ENCODE data around the gene CERS6. TPM values are rescaled to one million over a fixed set of nuclear protein-coding genes. Genes with fewer than 3 reads are reported as not detected.
A peak's percentile ranks its signal among the peaks of the same experiment; 100 is the strongest.

Gene CERS6
- total and polyA plus RNA-seq, 2 of the 8 experiments (the other 6 are each of a cell fraction or from before 2014, with no cell fraction given) = 6.8 to 28.2 TPM

DNA sequence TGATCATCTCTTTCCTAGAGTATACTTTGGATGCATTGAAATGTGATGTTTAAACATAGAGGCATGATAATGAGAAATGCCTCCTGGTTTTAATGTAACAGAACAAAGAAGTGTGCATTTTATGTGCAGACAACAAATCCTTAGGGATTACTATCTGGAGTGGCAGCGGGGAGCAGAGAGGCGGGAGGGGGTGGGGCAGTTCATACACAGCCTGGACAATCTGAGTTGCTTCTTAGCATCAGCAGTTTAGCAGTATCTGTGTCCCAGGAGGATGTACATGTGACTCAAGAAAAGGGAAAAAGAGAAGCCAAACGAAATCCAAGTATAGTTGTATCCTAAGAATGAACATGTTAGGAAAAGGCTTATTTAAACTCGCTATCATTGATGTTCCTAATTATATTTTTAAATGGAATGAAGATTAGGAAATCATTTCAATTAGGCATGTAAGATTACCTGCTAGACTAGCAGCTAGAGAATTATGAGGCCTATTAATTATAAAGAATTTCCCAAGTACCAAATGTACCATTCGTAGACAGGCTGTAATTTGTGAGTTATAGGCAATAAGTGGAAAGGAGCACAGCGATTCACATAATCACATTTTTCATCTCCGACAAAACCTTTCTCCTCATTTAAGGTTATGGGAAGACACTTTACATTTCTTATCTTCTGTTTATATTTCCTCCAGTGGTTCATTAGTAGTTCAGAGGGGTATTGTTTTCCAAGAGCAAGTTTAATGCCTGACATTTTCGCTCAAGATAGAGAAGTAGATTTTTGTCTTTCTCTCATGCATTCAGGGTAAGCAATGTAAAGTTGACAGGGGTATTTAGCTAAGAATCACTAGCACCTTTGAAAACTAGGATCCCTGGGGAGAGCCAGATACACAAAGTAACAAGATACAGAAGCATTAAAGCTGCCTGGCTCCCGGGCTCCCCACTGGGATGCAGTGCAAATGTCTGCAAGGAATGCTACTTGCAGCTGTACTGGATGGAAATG, 205.1 kb downstream of the CERS6 start:
- H3K4me2 ChIP-seq (ENCODE audit: insufficient read depth in 1 of 2, low read depth in 2 of 2, low read length in 2 of 2) = peak overlapping the region in 1 of 2 experiments; percentile 7; a peak in 1 of 4 replicates
- H4K91ac ChIP-seq (replicated peaks; ENCODE audit: insufficient read length, low read length) = no peak overlapping the region
- CTCF ChIA-PET (ENCODE audit: partially characterized antibody) = interaction anchor here (1.1 to 1.2 kb wide), 2 partner anchors 69 to 110 kb away, joined by 3 read pairs; no protein-coding TSS in a partner anchor
- no peaks in the 10 kb centered on the region for H3K79me2 ChIP-seq (ENCODE audit: control insufficient read depth in 1 of 2, insufficient read depth in 2 of 2, low read length in 2 of 2)
- no peak overlapping the region for H2AK5ac ChIP-seq (ENCODE audit: low read depth, low read length)
- H4K5ac ChIP-seq (ENCODE audit: insufficient read length, low read depth, low read length) = no peak overlapping the region
- POLR2A ChIA-PET (ENCODE audit: partially characterized antibody) = no interaction called here
- no peak overlapping the region for H3K14ac ChIP-seq (ENCODE audit: insufficient read length)
- no peak overlapping the region for H3K9ac ChIP-seq (replicated peaks in 1 of 4; ENCODE audit: extremely low read depth in 1 of 4, low read depth in 3 of 4, low read length in 3 of 4)
- no peak overlapping the region for H3K23ac ChIP-seq (ENCODE audit: insufficient read length)
- FAIRE-seq (no peak), DNase-seq (ENCODE audit: low read depth in 1 of 2, low spot score in 2 of 2) (peak in 1 of 2 experiments; percentile 33)
- H4K8ac ChIP-seq (ENCODE audit: extremely low read depth, insufficient read depth, low read length) = no peak overlapping the region
- no peak overlapping the region for H3K56ac ChIP-seq (replicated peaks; ENCODE audit: insufficient read length, low read depth, low read length)
- H3K4ac ChIP-seq (replicated peaks; ENCODE audit: insufficient read length, low read depth, low read length) = no peak overlapping the region
- H3K79me1 ChIP-seq (ENCODE audit: low read depth, low read length) = peaks cover 2% of the 10 kb centered on the region; the same call in 1 of the 2 replicates
- H3K27ac ChIP-seq (ENCODE audit: low read depth, low read length) = no peak overlapping the region
- H3K27me3 ChIP-seq (replicated peaks in 1 of 4; ENCODE audit: control insufficient read depth in 3 of 4, extremely low read depth in 1 of 4, insufficient read depth in 3 of 4, low read length in 3 of 4) = no peaks in the 10 kb centered on the region
- H3K4me1 ChIP-seq (replicated peaks in 1 of 4; ENCODE audit: control insufficient read depth in 3 of 4, insufficient read depth in 4 of 4, low read length in 3 of 4) = peaks cover 0 to 8% (median 5%) of the 10 kb centered on the region in 4 experiments; a peak in 4 of 7 replicates
- no peaks in the 10 kb centered on the region for H3K9me3 ChIP-seq (ENCODE audit: insufficient read depth in 2 of 2, low read depth in 1 of 2, low read length in 1 of 2)
- no peak overlapping the region for H2BK15ac ChIP-seq (ENCODE audit: low read length)
- no peak overlapping the region for H2AFZ ChIP-seq (ENCODE audit: low read length)
- H3K36me3 ChIP-seq (ENCODE audit: control insufficient read depth in 2 of 4, insufficient read depth in 4 of 4, low read length in 3 of 4) = no peaks in the 10 kb centered on the region
- 51% methylated on average over 9 of the region's 9 CpGs; no CpG with 5 or more reads in 1 of the 2 experiments for WGBS, 2 experiments (ENCODE audit: extremely low coverage in 1 of 2, insufficient coverage in 1 of 2, insufficient read length in 1 of 2, insufficient replicate concordance in 2 of 2, low coverage in 1 of 2, low lambda C conversion rate in 2 of 2, missing lambda C conversion rate in 1 of 2)
- no peak overlapping the region for H3K18ac ChIP-seq (ENCODE audit: extremely low read depth, low read length)
- no peak for TF ChIP-seq FOSL1 (IDR thresholded peaks at IDR 0.05; ENCODE audit: insufficient read depth, low read depth, low read length)
- TF ChIP-seq TEAD4 (IDR thresholded peaks at IDR 0.05; ENCODE audit: low read depth, low read length) = peak; percentile 52; the same call in 1 of the 2 replicates
- TF ChIP-seq CBX5 (IDR thresholded peaks at IDR 0.05; ENCODE audit: low read depth, low read length) = no peak
- TF ChIP-seq CREB1 (IDR thresholded peaks at IDR 0.05) = no peak
- no peak for TF ChIP-seq RBBP5 (IDR thresholded peaks at IDR 0.05; ENCODE audit: borderline replicate concordance, low read depth, low read length)
- TF ChIP-seq, protein P1, sequence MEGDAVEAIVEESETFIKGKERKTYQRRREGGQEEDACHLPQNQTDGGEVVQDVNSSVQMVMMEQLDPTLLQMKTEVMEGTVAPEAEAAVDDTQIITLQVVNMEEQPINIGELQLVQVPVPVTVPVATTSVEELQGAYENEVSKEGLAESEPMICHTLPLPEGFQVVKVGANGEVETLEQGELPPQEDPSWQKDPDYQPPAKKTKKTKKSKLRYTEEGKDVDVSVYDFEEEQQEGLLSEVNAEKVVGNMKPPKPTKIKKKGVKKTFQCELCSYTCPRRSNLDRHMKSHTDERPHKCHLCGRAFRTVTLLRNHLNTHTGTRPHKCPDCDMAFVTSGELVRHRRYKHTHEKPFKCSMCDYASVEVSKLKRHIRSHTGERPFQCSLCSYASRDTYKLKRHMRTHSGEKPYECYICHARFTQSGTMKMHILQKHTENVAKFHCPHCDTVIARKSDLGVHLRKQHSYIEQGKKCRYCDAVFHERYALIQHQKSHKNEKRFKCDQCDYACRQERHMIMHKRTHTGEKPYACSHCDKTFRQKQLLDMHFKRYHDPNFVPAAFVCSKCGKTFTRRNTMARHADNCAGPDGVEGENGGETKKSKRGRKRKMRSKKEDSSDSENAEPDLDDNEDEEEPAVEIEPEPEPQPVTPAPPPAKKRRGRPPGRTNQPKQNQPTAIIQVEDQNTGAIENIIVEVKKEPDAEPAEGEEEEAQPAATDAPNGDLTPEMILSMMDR (IDR thresholded peaks at IDR 0.05; ENCODE audit: control extremely low read depth in 1 of 3, insufficient read depth in 1 of 3, low read depth in 1 of 3, low read length in 3 of 3) = no peak
- TF ChIP-seq TBP (IDR thresholded peaks at IDR 0.05; ENCODE audit: low read depth, low read length) = no peak
- TF ChIP-seq SUZ12 (IDR thresholded peaks at IDR 0.05; ENCODE audit: low read length) = no peak
- TF ChIP-seq SP1 (IDR thresholded peaks at IDR 0.05; ENCODE audit: low read depth, low read length) = 0 out of 2 replicates have a peak, but pooled peaks have one; percentile 27
- H2BK12ac ChIP-seq (ENCODE audit: low read depth, low read length) = no peak overlapping the region
- H4K20me1 ChIP-seq (replicated peaks in 1 of 2; ENCODE audit: control insufficient read depth in 1 of 2, insufficient read depth in 2 of 2, low read length in 2 of 2) = peaks cover 0 to 3% of the 10 kb centered on the region in 2 experiments
- no peak overlapping the region for H2BK20ac ChIP-seq (ENCODE audit: low read length)
- H2BK120ac ChIP-seq (replicated peaks; ENCODE audit: low read depth, low read length) = no peak overlapping the region
- no peak overlapping the region for H2BK5ac ChIP-seq (ENCODE audit: low read depth, low read length)
- no peaks in the 10 kb centered on the region for H3K23me2 ChIP-seq (ENCODE audit: low read depth, low read length)
- no peak overlapping the region for H3K4me3 ChIP-seq (ENCODE audit: extremely low read depth in 1 of 4, insufficient read depth in 2 of 4, low read depth in 3 of 4, low read length in 4 of 4)
